ENCODE data around the gene TAF10.

TAF10 gene

GRCh38 chr11:6646918-6647679 lies 35.1 kb upstream of the TAF10 start:
- Histone ChIP-seq H3K27ac (ENCODE audit: low read length) (no peak overlapping the region), H3K36me3 (replicated peaks; ENCODE audit: insufficient read depth, low read length) (no peaks in the 10 kb centered on the region), H3K9me3 (replicated peaks; ENCODE audit: insufficient read depth, low read length) (no peaks in the 10 kb centered on the region), H3K4me3 (ENCODE audit: low read length) (no peak overlapping the region), H3K27me3 (replicated peaks; ENCODE audit: insufficient read depth, low read length) (peaks cover 16% of the 10 kb centered on the region; the same call in 1 of the 2 replicates), H3K4me2 (ENCODE audit: low read depth, low read length) (no peak overlapping the region), H3K9me2 (replicated peaks; ENCODE audit: insufficient read depth, low read length) (no peaks in the 10 kb centered on the region), H3F3A (ENCODE audit: insufficient read depth, low read length) (no peaks in the 10 kb centered on the region), H4K20me1 (ENCODE audit: insufficient read depth, low read length) (no peaks in the 10 kb centered on the region), H3K79me2 (ENCODE audit: low read length) (no peaks in the 10 kb centered on the region), H3K9ac (ENCODE audit: low read length) (no peak overlapping the region), H2AFZ (ENCODE audit: low read length) (no peak overlapping the region), H3K4me1 (ENCODE audit: low read length) (no peaks in the 10 kb centered on the region)
- TF ChIP-seq, protein P1, sequence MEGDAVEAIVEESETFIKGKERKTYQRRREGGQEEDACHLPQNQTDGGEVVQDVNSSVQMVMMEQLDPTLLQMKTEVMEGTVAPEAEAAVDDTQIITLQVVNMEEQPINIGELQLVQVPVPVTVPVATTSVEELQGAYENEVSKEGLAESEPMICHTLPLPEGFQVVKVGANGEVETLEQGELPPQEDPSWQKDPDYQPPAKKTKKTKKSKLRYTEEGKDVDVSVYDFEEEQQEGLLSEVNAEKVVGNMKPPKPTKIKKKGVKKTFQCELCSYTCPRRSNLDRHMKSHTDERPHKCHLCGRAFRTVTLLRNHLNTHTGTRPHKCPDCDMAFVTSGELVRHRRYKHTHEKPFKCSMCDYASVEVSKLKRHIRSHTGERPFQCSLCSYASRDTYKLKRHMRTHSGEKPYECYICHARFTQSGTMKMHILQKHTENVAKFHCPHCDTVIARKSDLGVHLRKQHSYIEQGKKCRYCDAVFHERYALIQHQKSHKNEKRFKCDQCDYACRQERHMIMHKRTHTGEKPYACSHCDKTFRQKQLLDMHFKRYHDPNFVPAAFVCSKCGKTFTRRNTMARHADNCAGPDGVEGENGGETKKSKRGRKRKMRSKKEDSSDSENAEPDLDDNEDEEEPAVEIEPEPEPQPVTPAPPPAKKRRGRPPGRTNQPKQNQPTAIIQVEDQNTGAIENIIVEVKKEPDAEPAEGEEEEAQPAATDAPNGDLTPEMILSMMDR (IDR thresholded peaks at IDR 0.05; ENCODE audit: low read length): no peak
- TF ChIP-seq EZH2phosphoT487 (IDR thresholded peaks at IDR 0.05; ENCODE audit: low read length) (no peak), EZH2 (optimal IDR thresholded peaks at IDR 0.05; ENCODE audit: low read depth, low read length) (no peak)
- no peak for DNase-seq

DNA sequence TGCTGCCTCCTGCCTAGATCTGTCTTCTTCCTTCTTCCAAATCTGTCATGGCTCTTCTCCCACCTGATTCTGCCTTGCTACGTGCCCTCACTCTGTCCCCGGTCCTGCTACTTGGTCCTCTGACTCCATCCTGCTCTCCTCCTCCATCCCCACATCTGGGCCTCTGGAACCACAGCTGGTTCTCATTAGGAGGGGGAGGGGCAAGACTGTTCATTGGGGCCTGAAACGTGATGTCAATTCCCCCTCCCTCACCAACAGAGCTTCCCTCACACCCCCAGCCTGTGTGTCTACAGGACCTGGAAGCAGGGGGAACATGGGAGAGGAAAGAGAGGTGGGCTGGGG lies 34.5 kb upstream of the TAF10 start:
- Histone ChIP-seq H3K36me3 (replicated peaks; ENCODE audit: insufficient read depth, low read length) (no peaks in the 10 kb centered on the region), H3K79me2 (ENCODE audit: low read length) (no peaks in the 10 kb centered on the region), H3K4me1 (ENCODE audit: low read length) (no peaks in the 10 kb centered on the region), H2AFZ (ENCODE audit: low read length) (no peak overlapping the region), H3K4me3 (ENCODE audit: low read length) (no peak overlapping the region), H3K27ac (ENCODE audit: low read length) (no peak overlapping the region), H3K9ac (ENCODE audit: low read length) (no peak overlapping the region), H4K20me1 (ENCODE audit: insufficient read depth, low read length) (no peaks in the 10 kb centered on the region), H3K27me3 (replicated peaks; ENCODE audit: insufficient read depth, low read length) (0 out of 2 replicates have a peak, but pooled peaks cover 16% of the 10 kb centered on the region), H3K9me3 (replicated peaks; ENCODE audit: insufficient read depth, low read length) (no peaks in the 10 kb centered on the region), H3K4me2 (ENCODE audit: low read depth, low read length) (no peak overlapping the region), H3K9me2 (replicated peaks; ENCODE audit: insufficient read depth, low read length) (no peaks in the 10 kb centered on the region), H3F3A (ENCODE audit: insufficient read depth, low read length) (no peaks in the 10 kb centered on the region)
- DNase-seq: no peak
- TF ChIP-seq EZH2phosphoT487 (IDR thresholded peaks at IDR 0.05; ENCODE audit: low read length) (no peak), EZH2 (optimal IDR thresholded peaks at IDR 0.05; ENCODE audit: low read depth, low read length) (no peak)
- TF ChIP-seq, protein P1 (IDR thresholded peaks at IDR 0.05; ENCODE audit: low read length): no peak

DNA sequence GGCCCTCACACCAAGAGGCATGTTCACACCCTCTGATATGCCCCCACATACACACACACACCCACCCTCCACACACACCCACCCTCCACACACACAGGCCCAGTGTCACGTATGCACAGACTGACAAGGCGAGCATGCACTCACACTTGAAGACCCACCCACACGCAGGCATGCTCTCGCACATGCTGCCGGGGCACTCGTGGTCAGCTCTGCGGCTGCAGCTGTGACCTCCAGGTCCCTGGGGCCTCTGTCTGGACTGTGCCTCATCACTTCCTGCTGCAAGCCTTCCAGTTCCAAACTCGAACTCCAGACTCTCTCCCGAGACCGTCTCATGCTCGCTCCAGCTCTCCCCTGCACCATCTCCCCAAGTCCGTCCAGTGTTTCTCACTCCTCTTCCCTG lies 34.1 kb upstream of the TAF10 start:
- Histone ChIP-seq H3K79me2 (ENCODE audit: low read length) (no peaks in the 10 kb centered on the region), H3K4me3 (ENCODE audit: low read length) (no peak overlapping the region), H3K27me3 (replicated peaks; ENCODE audit: insufficient read depth, low read length) (0 out of 2 replicates have a peak, but pooled peaks cover 16% of the 10 kb centered on the region), H4K20me1 (ENCODE audit: insufficient read depth, low read length) (no peaks in the 10 kb centered on the region), H3K9me3 (replicated peaks; ENCODE audit: insufficient read depth, low read length) (no peaks in the 10 kb centered on the region), H3K9me2 (replicated peaks; ENCODE audit: insufficient read depth, low read length) (no peaks in the 10 kb centered on the region), H3F3A (ENCODE audit: insufficient read depth, low read length) (no peaks in the 10 kb centered on the region), H3K4me1 (ENCODE audit: low read length) (no peaks in the 10 kb centered on the region), H2AFZ (ENCODE audit: low read length) (no peak overlapping the region), H3K4me2 (ENCODE audit: low read depth, low read length) (no peak overlapping the region), H3K36me3 (replicated peaks; ENCODE audit: insufficient read depth, low read length) (no peaks in the 10 kb centered on the region), H3K9ac (ENCODE audit: low read length) (no peak overlapping the region), H3K27ac (ENCODE audit: low read length) (no peak overlapping the region)
- no peak for DNase-seq
- TF ChIP-seq, protein P1 (IDR thresholded peaks at IDR 0.05; ENCODE audit: low read length): no peak
- TF ChIP-seq EZH2 (optimal IDR thresholded peaks at IDR 0.05; ENCODE audit: low read depth, low read length) (no peak), EZH2phosphoT487 (IDR thresholded peaks at IDR 0.05; ENCODE audit: low read length) (no peak)
